Stimulated activated CD8-positive, alpha-beta memory T cell treated with anti-CD3 and anti-CD28 coated beads, Interleukin-15, amount 100 ng/mL, for 24 hours (primary cell): ENCODE data around the gene KRT23.

Experiments used
- DNase-seq: peaks from one replicate; pipeline ENCODE4 v3.0.0-alpha.2; 2020; ENCODE audit warnings: low read depth

KRT23 gene

DNA sequence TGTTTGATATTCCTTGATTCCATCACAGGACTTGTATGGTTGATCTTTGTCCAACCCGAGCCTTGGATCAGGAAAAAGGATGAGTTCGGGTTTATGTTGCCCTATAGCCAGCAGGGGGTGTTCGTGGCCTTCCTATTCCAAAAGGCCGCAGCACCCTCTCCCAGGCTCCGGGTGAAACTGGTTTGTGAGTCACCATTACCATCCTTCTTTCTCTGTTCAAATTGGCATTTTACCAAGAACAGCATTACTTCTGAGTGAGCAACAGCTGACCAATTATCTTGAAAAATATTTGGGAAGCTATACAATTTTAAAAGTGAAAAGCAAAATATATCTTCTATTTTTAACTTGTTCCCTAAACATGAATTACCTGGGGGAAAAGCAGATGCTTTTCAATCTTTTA lies 28.1 kb downstream of the KRT23 start:
- DNase-seq: no peak

- DNase-seq: no peak
Observed at GRCh38 chr17:40906613-40907012, 30.8 kb downstream of the KRT23 start.

GRCh38 chr17:40905370-40905769 lies 32.1 kb downstream of the KRT23 start:
- DNase-seq: no peak

DNA sequence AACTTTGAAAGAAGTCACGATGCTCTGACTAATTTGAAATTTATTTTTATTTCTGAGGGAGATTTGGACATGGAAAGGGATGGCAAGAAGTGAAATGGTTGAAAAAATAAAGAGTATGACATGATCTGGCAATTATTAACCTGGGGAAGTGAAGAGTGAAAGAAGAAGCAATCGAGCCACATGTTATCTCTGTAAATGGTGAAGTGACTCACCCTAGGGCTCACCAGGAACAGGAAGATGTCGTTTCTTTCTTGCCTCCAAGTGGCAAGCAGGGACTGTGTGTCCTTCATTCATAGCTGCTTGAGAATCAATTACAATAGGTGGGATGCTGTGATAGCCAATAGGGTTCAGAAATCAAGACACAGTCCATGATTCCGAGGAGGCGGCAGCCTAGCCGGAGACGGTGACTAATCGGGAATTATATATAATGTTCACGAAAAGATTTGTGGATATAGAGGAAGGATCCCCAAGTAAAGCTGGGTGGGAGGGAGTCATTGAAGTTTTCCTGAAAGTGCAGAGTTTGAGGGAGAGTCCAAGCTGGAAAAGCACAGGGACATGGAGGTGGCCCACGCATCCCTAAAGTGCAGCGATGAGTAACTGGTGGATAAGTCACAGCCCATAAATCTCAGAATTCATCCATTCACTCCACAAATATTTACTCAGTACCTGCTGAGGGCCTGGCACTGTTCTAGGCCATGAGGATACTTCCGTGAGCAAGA lies 34.2 kb downstream of the KRT23 start:
- no peak for DNase-seq

- no peak for DNase-seq
Observed at GRCh38 chr17:40902498-40902897, 34.9 kb downstream of the KRT23 start.

DNA sequence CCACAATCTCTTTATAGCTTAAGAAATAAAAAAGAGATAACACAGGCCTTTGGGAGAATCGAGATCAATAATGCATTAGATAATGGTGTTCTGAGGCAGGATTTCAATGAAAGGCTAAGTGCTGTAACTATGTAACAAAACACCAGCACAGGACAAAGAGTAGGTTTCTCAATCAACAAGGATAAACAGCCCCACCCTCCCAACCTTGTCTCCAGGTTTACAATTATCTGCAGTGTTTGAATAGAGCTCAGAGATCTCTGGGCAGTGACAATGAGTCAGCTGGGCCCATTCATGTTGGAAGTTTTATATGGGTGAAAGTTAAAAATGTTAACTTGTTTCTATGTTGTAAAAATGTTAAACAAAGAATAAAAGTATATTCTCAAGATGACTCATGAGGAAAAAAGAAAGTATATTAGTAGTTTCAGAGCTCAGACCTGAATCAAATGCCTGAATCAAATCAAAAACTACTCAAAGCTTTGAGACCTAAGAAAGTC lies 35.4 kb downstream of the KRT23 start:
- no peak for DNase-seq

DNA sequence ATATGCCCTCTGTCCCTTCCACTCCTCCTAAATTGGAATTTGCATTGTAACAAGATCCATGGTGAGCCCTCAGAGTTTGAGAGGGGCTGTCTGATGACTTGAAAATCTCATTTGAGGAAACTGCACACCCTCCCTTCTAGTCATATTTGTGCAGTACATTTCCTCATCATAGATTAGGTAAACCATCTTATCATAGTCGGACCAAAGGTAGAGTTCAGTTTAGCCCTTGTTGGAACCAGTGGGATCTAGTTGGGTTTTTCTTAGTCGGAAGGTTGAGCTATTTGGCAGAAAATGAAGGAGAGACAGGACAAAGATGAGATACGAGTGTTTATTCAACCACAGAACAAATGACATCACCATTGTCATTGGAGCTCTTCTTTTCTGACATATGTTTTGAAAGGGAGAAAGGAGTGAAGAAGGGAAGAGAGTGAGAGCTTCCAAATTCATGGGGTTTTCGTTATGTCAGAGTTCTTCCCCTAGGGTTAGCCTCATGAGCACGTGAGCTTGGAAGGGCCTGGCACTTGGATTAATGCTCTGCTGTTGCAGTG lies 36.6 kb downstream of the KRT23 start:
- DNase-seq: no peak

- DNase-seq: no peak
Observed at GRCh38 chr17:40896916-40897455, 40.5 kb downstream of the KRT23 start.

- DNase-seq: no peak
Observed at GRCh38 chr17:40895106-40895730, 42.2 kb downstream of the KRT23 start.

- no peak for DNase-seq
Observed at GRCh38 chr17:40888196-40888720, 49.2 kb downstream of the KRT23 start.

- no peak for DNase-seq
Observed at GRCh38 chr17:40886090-40886489, 51.4 kb downstream of the KRT23 start.

DNA sequence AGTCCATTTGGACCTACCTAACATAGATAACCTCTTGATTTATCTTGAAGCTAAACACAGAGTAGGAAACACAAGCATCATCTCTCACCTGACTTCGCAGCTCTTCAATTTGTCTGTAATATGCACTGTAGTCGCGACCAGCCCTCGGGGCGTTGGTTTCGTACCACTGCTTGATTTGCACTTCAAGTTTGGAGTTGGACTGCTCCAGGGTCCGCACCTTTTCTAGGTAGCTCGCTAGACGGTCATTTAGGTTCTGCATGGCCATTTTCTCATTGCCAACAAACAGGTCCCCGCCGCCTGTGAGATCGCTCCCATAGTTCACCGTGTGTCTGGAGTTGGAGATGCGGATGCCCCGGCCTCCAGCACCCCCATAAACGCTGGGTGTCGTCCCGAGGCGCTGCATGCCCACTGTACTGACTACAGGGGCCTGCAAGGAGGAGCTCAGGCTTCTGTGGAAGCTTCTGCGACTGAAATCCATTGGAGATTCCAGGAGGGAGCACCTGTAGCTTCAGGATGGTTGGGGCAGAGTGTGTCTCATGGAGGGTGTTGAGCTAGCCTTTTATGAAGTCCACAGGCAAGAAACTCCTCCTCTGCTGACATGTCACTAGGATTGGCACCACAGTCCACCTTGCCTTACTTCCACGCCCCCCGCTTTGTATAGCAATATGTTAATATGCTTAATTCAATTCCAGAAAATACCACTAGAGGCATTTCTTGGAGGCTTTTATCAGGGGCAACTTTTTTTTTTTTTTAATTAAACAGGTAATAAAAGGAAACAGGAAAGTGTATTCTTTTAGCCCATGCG lies 52.5 kb downstream of the KRT23 start, which contains the start of gene KRT20:
KRT20 (minus strand) TSS at position 535 of the 805 bp plus-strand sequence; CDS start at position 478, 57 bp downstream.
- no peak for DNase-seq

DNA sequence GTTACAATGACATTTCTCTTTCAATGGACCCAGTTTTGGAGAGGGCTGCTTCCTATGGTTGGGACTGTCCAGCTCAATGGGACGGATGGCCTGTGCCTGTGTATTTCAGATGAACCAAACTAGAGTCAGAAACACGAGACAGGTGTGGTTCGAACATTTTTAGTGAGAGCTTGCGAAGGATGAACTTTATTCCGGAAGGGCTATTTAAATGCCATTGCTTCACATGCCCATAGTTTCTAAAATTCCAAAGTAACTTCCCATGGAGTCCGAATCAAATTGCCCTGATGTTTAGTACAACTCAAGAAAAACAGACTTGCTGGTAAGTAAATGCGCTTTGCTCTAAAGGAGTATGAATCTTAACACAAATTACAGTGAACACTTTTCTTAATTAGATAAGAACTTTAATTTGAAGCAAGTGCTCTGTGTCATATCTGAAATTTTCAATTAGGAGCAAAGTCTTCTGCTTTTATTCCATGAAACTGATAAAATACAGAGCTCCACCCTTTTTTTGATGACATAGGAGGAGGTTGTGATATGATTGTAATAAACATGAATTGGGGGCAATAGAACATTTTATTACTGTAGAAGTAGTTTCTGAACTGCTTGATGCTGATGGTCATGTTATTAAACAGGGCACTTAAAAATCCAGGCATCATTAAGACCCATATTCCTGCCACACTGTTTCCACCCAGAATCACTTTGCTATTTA lies 53.7 kb downstream of the KRT23 start:
- no peak for DNase-seq

- no peak for DNase-seq
Observed at GRCh38 chr17:40883031-40883430, 54.4 kb downstream of the KRT23 start.

DNA sequence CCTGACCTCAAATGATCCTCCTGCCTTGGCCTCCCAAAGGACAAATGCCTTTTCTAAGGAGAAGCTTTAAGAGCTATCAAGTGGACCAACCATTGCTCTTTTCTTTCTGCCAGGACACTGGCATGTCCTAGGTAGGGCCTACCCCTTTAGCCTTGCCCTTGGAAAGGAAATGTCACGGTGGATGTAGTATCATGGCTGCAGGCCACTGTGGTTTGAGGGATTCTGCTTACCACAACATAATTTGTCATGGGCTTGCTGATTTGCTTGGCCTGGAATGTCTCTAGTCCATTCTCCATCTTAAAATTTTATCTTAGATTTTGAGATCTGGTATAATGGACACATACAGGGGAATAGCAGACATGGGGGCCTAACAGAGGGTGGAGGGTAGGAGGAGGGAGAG lies 58.4 kb downstream of the KRT23 start:
- DNase-seq: no peak

- no peak for DNase-seq
Observed at GRCh38 chr17:40878044-40878443, 59.4 kb downstream of the KRT23 start.

GRCh38 chr17:40873801-40874200 lies 63.6 kb downstream of the KRT23 start:
- DNase-seq: no peak

DNA sequence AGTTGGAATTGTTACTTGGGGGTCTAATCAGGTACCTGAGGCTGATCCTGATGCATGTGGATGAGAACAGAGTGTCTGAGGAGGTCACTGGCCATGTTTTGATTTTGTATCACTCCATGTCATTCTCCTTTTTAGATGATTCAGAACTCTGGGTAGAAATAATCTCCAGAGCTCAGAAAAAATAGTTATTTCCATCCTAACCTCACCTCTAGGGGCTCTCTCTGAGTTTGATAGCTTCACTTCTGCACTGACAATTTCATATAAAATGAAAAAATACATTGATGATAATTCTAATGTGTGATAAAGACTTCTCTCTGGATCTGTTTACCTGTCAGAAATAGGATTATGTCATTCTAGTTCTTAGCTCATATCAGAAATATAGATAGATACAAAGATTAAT lies 64.2 kb downstream of the KRT23 start:
- DNase-seq: no peak
